ENCODE measurements around the gene PIK3CB. TPM values are rescaled to one million over a fixed set of nuclear protein-coding genes. Genes with fewer than 3 reads are reported as not detected.
"Not testable (repeated sequence)": the region's sequence is repeated elsewhere in the genome, so short reads cannot be mapped to it uniquely, and the experiment has no call there.

Gene PIK3CB
- total RNA-seq, 1 experiment from 2014 or later = 21.9 TPM

GRCh38 chr3:138681463-138682220 is 153.1 kb downstream of the PIK3CB start:
- DNase-seq (ENCODE audit: low read depth) = no peak

GRCh38 chr3:138680974-138681373 is 153.8 kb downstream of the PIK3CB start:
- not testable (repeated sequence) for DNase-seq (ENCODE audit: low read depth)

GRCh38 chr3:138678874-138679392 is 155.8 kb downstream of the PIK3CB start:
- no peak for DNase-seq (ENCODE audit: low read depth)

- no peak for DNase-seq (ENCODE audit: low read depth)
These were observed 156.6 kb downstream of the PIK3CB start for GRCh38 chr3:138678086-138678485.

- peak; percentile 65 for DNase-seq (ENCODE audit: low read depth)
These were observed 159.3 kb downstream of the PIK3CB start for GRCh38 chr3:138675393-138675792.

GRCh38 chr3:138673641-138674530 is 160.8 kb downstream of the PIK3CB start:
- peak; percentile 77 for DNase-seq (ENCODE audit: low read depth)

GRCh38 chr3:138670407-138670806 is 164.3 kb downstream of the PIK3CB start:
- no peak for DNase-seq (ENCODE audit: low read depth)

GRCh38 chr3:138668107-138668506 is 166.6 kb downstream of the PIK3CB start:
- DNase-seq (ENCODE audit: low read depth) = no peak

- no peak for DNase-seq (ENCODE audit: low read depth)
These were observed 177.2 kb downstream of the PIK3CB start for GRCh38 chr3:138657508-138657907.

- DNase-seq (ENCODE audit: low read depth) = no peak
These were observed 181.2 kb downstream of the PIK3CB start for GRCh38 chr3:138653567-138653966.

GRCh38 chr3:138649134-138649533 is 185.6 kb downstream of the PIK3CB start:
- DNase-seq (ENCODE audit: low read depth) = no peak

- no peak for DNase-seq (ENCODE audit: low read depth)
These were observed 188.2 kb downstream of the PIK3CB start for GRCh38 chr3:138646513-138646912.

- no peak for DNase-seq (ENCODE audit: low read depth)
These were observed 188.7 kb downstream of the PIK3CB start for GRCh38 chr3:138646008-138646407.

- DNase-seq (ENCODE audit: low read depth) = no peak
These were observed 191.8 kb downstream of the PIK3CB start for GRCh38 chr3:138642927-138643253.

- no peak for DNase-seq (ENCODE audit: low read depth)
These were observed 192.4 kb downstream of the PIK3CB start for GRCh38 chr3:138642226-138642926.

GRCh38 chr3:138640537-138640936 is 194.2 kb downstream of the PIK3CB start:
- DNase-seq (ENCODE audit: low read depth) = peak; percentile 33

- no peak for DNase-seq (ENCODE audit: low read depth)
These were observed 196.1 kb downstream of the PIK3CB start for GRCh38 chr3:138638641-138639040.

GRCh38 chr3:138629526-138629925 is 205.2 kb downstream of the PIK3CB start:
- no peak for DNase-seq (ENCODE audit: low read depth)

- peak; percentile 70 for DNase-seq (ENCODE audit: low read depth)
These were observed 208.9 kb downstream of the PIK3CB start for GRCh38 chr3:138625707-138626365.

- DNase-seq (ENCODE audit: low read depth) = no peak
These were observed 210.2 kb downstream of the PIK3CB start for GRCh38 chr3:138624518-138624917.

GRCh38 chr3:138620431-138620830 is 214.3 kb downstream of the PIK3CB start:
- DNase-seq (ENCODE audit: low read depth) = no peak

- no peak for DNase-seq (ENCODE audit: low read depth)
These were observed 219.3 kb downstream of the PIK3CB start for GRCh38 chr3:138615462-138615861.

All from M059J (cell line).